Uterus (tissue), 2 donors: Measurements from ENCODE around the gene NOL12.
"Not testable (repeated sequence)": the region's sequence is repeated elsewhere in the genome, so short reads cannot be mapped to it uniquely, and the experiment has no call there.

Experiments
- CTCF ChIP-seq, 4 experiments: fragments of 200-600 bp in 2 of 4; fragments of 450-650 bp in 2 of 4; sonication (generic) in 2 of 4; IDR thresholded peaks; one replicate each; pipeline ENCODE4 v1.5.1; 2016 to 2019; ENCODE audit warnings: antibody characterized with exemption in 4 of 4, mild to moderate bottlenecking in 2 of 4, moderate library complexity in 1 of 4
- POLR2A ChIP-seq, 2 donors: fragments of 450-650 bp; IDR thresholded peaks; one replicate each; pipeline ENCODE4 v1.6.1; 2016; ENCODE audit warnings: antibody characterized with exemption in 2 of 2, mild to moderate bottlenecking in 1 of 2, moderate library complexity in 1 of 2

GRCh38 chr22:37694131-37694530 is 8.0 kb downstream of the NOL12 start:
- TF ChIP-seq CTCF, POLR2A (IDR thresholded peaks at IDR 0.05): not testable (repeated sequence)
